ENCODE measurements around the gene SPTBN1. TPM values are rescaled to one million over a fixed set of nuclear protein-coding genes. Genes with fewer than 3 reads are reported as not detected.
A peak's percentile ranks its signal among the peaks of the same experiment; 100 is the strongest.

SPTBN1 gene
- total RNA-seq, 1 experiment from 2014 or later = 146 TPM

- POLR2A ChIA-PET (ENCODE audit: low non-redundant PET) = no interaction called here
- H3K36me3 ChIP-seq (ENCODE audit: insufficient read depth, low read length, poor library complexity, severe bottlenecking) = no peaks in the 10 kb centered on the region
- H3K27ac ChIP-seq (ENCODE audit: low read depth, low read length, poor library complexity, severe bottlenecking) = peak overlapping the region; percentile 3
- H3K4me3 ChIP-seq (ENCODE audit: low read depth, low read length, poor library complexity, severe bottlenecking) = no peak overlapping the region
- no peak for TF ChIP-seq CTCF (conservative IDR thresholded peaks at IDR 0.05; ENCODE audit: low read depth, low read length)
- TF ChIP-seq EZH2 (IDR thresholded peaks at IDR 0.05; ENCODE audit: borderline replicate concordance, low read depth, low read length, poor library complexity, severe bottlenecking) = no peak
- peaks cover 65% of the 10 kb centered on the region for H3K4me1 ChIP-seq (ENCODE audit: insufficient read depth, low read length, poor library complexity, severe bottlenecking)
- no TSS peak for BruUV-seq (replicated peaks)
- intact Hi-C loops (cut with micrococcal nuclease; ENCODE audit: unreplicated experiment) = no loop called here
- no peaks in the 10 kb centered on the region for H3K9me3 ChIP-seq (ENCODE audit: low read depth, low read length, poor library complexity, severe bottlenecking)
- no peak for DNase-seq (ENCODE audit: low spot score)
- no peaks in the 10 kb centered on the region for H3K27me3 ChIP-seq (replicated peaks; ENCODE audit: insufficient read depth, low read depth, low read length, poor library complexity)
- CTCF ChIA-PET = no interaction called here
Observed at GRCh38 chr2:54570321-54570855, 114.3 kb downstream of the SPTBN1 start.

- ChIA-PET POLR2A (ENCODE audit: low non-redundant PET) (no interaction called here), CTCF (no interaction called here)
- no peaks in the 10 kb centered on the region for H3K9me3 ChIP-seq (ENCODE audit: low read depth, low read length, poor library complexity, severe bottlenecking)
- H3K4me3 ChIP-seq (ENCODE audit: low read depth, low read length, poor library complexity, severe bottlenecking) = no peak overlapping the region
- no peaks in the 10 kb centered on the region for H3K27me3 ChIP-seq (replicated peaks; ENCODE audit: insufficient read depth, low read depth, low read length, poor library complexity)
- intact Hi-C loops (cut with micrococcal nuclease; ENCODE audit: unreplicated experiment) = no loop called here
- BruUV-seq (replicated peaks) = no TSS peak
- H3K4me1 ChIP-seq (ENCODE audit: insufficient read depth, low read length, poor library complexity, severe bottlenecking) = peaks cover 65% of the 10 kb centered on the region
- TF ChIP-seq EZH2 (IDR thresholded peaks at IDR 0.05; ENCODE audit: borderline replicate concordance, low read depth, low read length, poor library complexity, severe bottlenecking) (no peak), CTCF (conservative IDR thresholded peaks at IDR 0.05; ENCODE audit: low read depth, low read length) (no peak)
- peak overlapping the region; percentile 3 for H3K27ac ChIP-seq (ENCODE audit: low read depth, low read length, poor library complexity, severe bottlenecking)
- DNase-seq (ENCODE audit: low spot score) = no peak
- H3K36me3 ChIP-seq (ENCODE audit: insufficient read depth, low read length, poor library complexity, severe bottlenecking) = no peaks in the 10 kb centered on the region
Observed at GRCh38 chr2:54570925-54571694, 115.0 kb downstream of the SPTBN1 start.

- Histone ChIP-seq H3K27ac (ENCODE audit: low read depth, low read length, poor library complexity, severe bottlenecking) (peak overlapping the region; percentile 41), H3K4me3 (ENCODE audit: low read depth, low read length, poor library complexity, severe bottlenecking) (no peak overlapping the region), H3K36me3 (ENCODE audit: insufficient read depth, low read length, poor library complexity, severe bottlenecking) (no peaks in the 10 kb centered on the region), H3K9me3 (ENCODE audit: low read depth, low read length, poor library complexity, severe bottlenecking) (no peaks in the 10 kb centered on the region), H3K27me3 (replicated peaks; ENCODE audit: insufficient read depth, low read depth, low read length, poor library complexity) (no peaks in the 10 kb centered on the region), H3K4me1 (ENCODE audit: insufficient read depth, low read length, poor library complexity, severe bottlenecking) (peaks cover 72% of the 10 kb centered on the region)
- intact Hi-C loops (cut with micrococcal nuclease; ENCODE audit: unreplicated experiment) = no loop called here
- ChIA-PET CTCF (no interaction called here), POLR2A (ENCODE audit: low non-redundant PET) (no interaction called here)
- no TSS peak for BruUV-seq (replicated peaks)
- DNase-seq (ENCODE audit: low spot score) = no peak
- TF ChIP-seq EZH2 (IDR thresholded peaks at IDR 0.05; ENCODE audit: borderline replicate concordance, low read depth, low read length, poor library complexity, severe bottlenecking) (no peak), CTCF (conservative IDR thresholded peaks at IDR 0.05; ENCODE audit: low read depth, low read length) (no peak)
Observed at GRCh38 chr2:54572262-54572635, 116.1 kb downstream of the SPTBN1 start.

Measured in A673 (cell line).